SK-N-SH treated with all-trans-retinoic acid at 6 μM for 48 hours (cell line): Measurements from ENCODE around the gene AAMDC.

ENCODE experiments used
- ARNTL ChIP-seq: fragments of 450-650 bp; formaldehyde crosslinking; IDR thresholded peaks from 2 replicates; pipeline ENCODE4 v1.5.0; 2020; ENCODE audit warnings: low read depth, mild to moderate bottlenecking, moderate library complexity, borderline replicate concordance
- CREB5 ChIP-seq: fragments of 250-450 bp; sonication (Bioruptor Pico); IDR thresholded peaks from 2 replicates; pipeline ENCODE4 v1.5.1; 2020; ENCODE audit warnings: low read depth, mild to moderate bottlenecking, moderate library complexity
- CSDC2 ChIP-seq: fragments of 250-450 bp; sonication (Bioruptor Pico); IDR thresholded peaks from 2 replicates; pipeline ENCODE4 v1.5.0; 2020; ENCODE audit warnings: mild to moderate bottlenecking, moderate library complexity
- CSRNP3 ChIP-seq: fragments of 250-450 bp; sonication (Bioruptor Pico); IDR thresholded peaks from 2 replicates; pipeline ENCODE4 v1.5.1; 2021; ENCODE audit warnings: mild to moderate bottlenecking, moderate library complexity
- ISL1 ChIP-seq: fragments of 250-450 bp; sonication (Bioruptor Pico); IDR thresholded peaks from 2 replicates; pipeline ENCODE4 v2.1.2; 2022; ENCODE audit warnings: mild to moderate bottlenecking, moderate library complexity
- RARB ChIP-seq: fragments of 250-450 bp; sonication (Bioruptor Pico); IDR thresholded peaks from 2 replicates; pipeline ENCODE4 v1.8.0; 2021; ENCODE audit warnings: mild to moderate bottlenecking, moderate library complexity
- TCF4 ChIP-seq: fragments of 250-450 bp; sonication (Bioruptor Pico); IDR thresholded peaks from 2 replicates; pipeline ENCODE4 v1.8.0; 2021; ENCODE audit warnings: mild to moderate bottlenecking, moderate library complexity, borderline replicate concordance
- TOX ChIP-seq: fragments of 250-450 bp; sonication (Bioruptor Pico); IDR thresholded peaks from 2 replicates; pipeline ENCODE4 v1.8.0; 2021; ENCODE audit warnings: mild to moderate bottlenecking, moderate library complexity, borderline replicate concordance
- TF ChIP-seq, protein P1 (sequence below): fragments of 250-450 bp; sonication (Bioruptor Pico); IDR thresholded peaks from 2 replicates; pipeline ENCODE4 v1.8.0; 2020; ENCODE audit warnings: mild to moderate bottlenecking, moderate library complexity, borderline replicate concordance

DNA sequence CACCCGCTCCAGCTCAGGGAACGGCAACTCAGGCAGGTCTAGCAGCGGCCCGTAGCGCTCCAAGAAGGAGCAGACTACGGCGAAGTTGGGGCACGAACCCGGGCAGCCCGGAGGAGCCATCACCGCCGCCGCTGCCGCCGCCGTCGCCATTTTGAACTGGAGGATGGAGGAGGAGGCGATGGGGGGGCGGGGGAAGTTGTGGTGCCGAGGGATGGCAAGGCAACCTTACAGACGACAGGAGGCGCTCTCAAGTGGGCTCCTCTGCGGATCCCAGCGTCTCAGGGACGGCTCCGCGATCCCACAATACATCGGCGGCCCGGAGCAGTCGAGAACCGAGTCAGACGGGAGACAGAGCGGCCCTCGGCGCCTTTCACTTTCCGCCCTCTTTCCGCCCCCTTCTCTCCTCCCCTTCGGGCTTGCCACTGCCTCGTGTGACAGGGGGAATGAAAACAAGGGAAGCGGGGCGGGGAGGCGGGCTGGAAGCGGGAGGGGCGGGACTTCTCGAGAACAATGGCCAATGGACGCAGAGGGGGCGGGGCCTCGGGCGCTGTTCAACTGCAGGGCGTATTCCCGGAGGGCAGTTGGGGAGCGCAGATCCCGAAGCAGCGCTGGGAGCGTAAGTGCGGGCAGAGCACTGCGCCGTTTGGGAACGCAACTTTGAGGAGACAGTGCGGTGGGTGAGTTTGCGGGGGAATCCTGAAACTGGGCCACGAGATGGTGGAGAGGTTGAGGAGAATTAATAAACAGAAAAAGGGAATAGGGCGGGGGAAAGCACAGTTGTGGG, at the start of gene AAMDC, which contains the start of gene RSF1:
- TF ChIP-seq ISL1 (CRISPR knock-in tag) (no peak), TCF4 (CRISPR knock-in tag) (no peak), ARNTL (CRISPR knock-in tag) (no peak), TOX (CRISPR knock-in tag) (no peak), CSDC2 (no peak), CSRNP3 (CRISPR knock-in tag) (no peak), CREB5 (CRISPR knock-in tag) (no peak), RARB (CRISPR knock-in tag) (no peak)
- TF ChIP-seq, protein P1, sequence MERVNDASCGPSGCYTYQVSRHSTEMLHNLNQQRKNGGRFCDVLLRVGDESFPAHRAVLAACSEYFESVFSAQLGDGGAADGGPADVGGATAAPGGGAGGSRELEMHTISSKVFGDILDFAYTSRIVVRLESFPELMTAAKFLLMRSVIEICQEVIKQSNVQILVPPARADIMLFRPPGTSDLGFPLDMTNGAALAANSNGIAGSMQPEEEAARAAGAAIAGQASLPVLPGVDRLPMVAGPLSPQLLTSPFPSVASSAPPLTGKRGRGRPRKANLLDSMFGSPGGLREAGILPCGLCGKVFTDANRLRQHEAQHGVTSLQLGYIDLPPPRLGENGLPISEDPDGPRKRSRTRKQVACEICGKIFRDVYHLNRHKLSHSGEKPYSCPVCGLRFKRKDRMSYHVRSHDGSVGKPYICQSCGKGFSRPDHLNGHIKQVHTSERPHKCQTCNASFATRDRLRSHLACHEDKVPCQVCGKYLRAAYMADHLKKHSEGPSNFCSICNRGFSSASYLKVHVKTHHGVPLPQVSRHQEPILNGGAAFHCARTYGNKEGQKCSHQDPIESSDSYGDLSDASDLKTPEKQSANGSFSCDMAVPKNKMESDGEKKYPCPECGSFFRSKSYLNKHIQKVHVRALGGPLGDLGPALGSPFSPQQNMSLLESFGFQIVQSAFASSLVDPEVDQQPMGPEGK (CRISPR knock-in tag), result no peak
